Measurements from ENCODE around the gene DOCK3.

The DOCK3 gene

DNA sequence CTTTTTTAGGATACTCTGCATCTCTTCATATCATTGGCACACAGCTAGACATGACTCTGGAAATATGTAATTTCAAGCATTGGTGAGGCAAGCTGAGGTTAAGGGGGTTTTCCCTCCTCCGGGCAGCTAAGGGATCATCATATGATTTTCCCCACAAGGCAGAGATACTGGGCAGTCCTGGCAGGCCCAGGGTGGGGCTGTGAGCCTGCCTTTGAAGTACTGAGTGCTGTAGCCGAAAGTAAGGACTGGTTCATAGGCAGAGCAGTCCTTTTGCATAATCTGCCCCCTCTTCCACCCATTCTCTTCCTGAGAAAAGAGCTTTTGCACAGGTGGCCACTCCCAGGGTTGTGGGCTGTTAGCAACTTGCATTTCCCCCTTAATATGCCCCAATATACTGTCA lies 541.6 kb downstream of the DOCK3 start:
- TF ChIP-seq, protein P1, sequence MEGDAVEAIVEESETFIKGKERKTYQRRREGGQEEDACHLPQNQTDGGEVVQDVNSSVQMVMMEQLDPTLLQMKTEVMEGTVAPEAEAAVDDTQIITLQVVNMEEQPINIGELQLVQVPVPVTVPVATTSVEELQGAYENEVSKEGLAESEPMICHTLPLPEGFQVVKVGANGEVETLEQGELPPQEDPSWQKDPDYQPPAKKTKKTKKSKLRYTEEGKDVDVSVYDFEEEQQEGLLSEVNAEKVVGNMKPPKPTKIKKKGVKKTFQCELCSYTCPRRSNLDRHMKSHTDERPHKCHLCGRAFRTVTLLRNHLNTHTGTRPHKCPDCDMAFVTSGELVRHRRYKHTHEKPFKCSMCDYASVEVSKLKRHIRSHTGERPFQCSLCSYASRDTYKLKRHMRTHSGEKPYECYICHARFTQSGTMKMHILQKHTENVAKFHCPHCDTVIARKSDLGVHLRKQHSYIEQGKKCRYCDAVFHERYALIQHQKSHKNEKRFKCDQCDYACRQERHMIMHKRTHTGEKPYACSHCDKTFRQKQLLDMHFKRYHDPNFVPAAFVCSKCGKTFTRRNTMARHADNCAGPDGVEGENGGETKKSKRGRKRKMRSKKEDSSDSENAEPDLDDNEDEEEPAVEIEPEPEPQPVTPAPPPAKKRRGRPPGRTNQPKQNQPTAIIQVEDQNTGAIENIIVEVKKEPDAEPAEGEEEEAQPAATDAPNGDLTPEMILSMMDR (IDR thresholded peaks at IDR 0.05), result no peak

- TF ChIP-seq, protein P1 (IDR thresholded peaks at IDR 0.05), result no peak
These were observed 547.2 kb downstream of the DOCK3 start for GRCh38 chr3:51221959-51222358.

- TF ChIP-seq, protein P1 (IDR thresholded peaks at IDR 0.05), result no peak
These were observed 549.6 kb downstream of the DOCK3 start for GRCh38 chr3:51224283-51224682.

DNA sequence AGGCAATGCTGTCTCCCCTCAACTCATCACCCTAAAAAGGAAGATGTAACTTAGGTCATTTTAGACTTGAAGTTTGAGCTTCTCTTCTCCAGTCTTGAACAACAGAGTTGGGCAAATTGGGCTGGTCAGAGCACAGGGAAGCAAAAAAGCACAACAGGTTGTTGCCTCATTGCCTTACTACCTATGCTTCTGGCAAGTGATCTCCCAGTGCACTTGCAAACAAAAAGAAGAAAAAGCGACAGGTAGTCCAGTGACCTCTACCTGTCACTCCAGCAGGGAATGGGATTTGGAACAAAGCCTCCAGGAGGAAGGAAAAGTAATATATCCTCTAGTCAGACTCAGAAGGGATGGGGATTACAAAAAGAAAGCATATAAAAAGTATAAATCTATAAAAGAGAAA lies 550.1 kb downstream of the DOCK3 start:
- TF ChIP-seq, protein P1 (IDR thresholded peaks at IDR 0.05), result no peak

GRCh38 chr3:51242939-51243338 lies 568.2 kb downstream of the DOCK3 start:
- TF ChIP-seq, protein P1 (IDR thresholded peaks at IDR 0.05), result no peak

DNA sequence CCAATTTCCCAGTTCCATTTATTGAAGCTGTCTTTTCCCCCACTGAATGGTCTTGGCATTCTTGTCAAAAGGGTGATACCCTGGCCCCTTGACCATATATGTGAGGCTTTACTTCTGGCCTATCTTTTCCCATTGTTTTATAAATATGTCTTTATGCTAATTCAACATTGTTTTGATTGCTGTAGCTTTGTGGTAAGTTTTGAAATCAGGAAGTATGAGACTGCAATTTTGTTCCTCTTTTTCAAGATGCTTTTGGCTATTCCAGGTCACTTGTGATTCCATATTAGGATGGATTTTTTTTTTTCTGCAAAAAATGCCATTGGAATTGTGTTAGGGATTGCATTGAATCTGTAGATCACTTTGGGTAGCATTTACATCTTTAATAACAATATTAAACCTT lies 569.2 kb downstream of the DOCK3 start:
- TF ChIP-seq, protein P1 (IDR thresholded peaks at IDR 0.05), result no peak

- TF ChIP-seq, protein P1 (IDR thresholded peaks at IDR 0.05), result no peak
These were observed 571.1 kb downstream of the DOCK3 start for GRCh38 chr3:51245867-51246266.

- TF ChIP-seq, protein P1 (IDR thresholded peaks at IDR 0.05), result no peak
These were observed 583.1 kb downstream of the DOCK3 start for GRCh38 chr3:51257870-51258269.
